ENCODE results near the gene MAK. TPM values are rescaled to one million over a fixed set of nuclear protein-coding genes. Genes with fewer than 3 reads are reported as not detected.

Gene MAK
- total RNA-seq, 1 experiment from 2014 or later, result 0.07 TPM

- TF ChIP-seq FOXP1 (CRISPR knock-in tag; IDR thresholded peaks at IDR 0.05; ENCODE audit: borderline replicate concordance) (no peak), CTCF (IDR thresholded peaks at IDR 0.05) (no peak), USF2 (CRISPR knock-in tag; IDR thresholded peaks at IDR 0.05) (no peak), AR (CRISPR knock-in tag; IDR thresholded peaks at IDR 0.05) (no peak), IRF1 (CRISPR knock-in tag; IDR thresholded peaks at IDR 0.05) (no peak), ZSCAN18 (CRISPR knock-in tag; IDR thresholded peaks at IDR 0.05) (no peak), ZNF263 (CRISPR knock-in tag; IDR thresholded peaks at IDR 0.05; ENCODE audit: low read depth) (no peak), E2F1 (CRISPR knock-in tag; IDR thresholded peaks at IDR 0.05) (no peak), PREB (CRISPR knock-in tag; IDR thresholded peaks at IDR 0.05; ENCODE audit: borderline replicate concordance) (no peak)
Measured at GRCh38 chr6:10763006-10763405, 75.3 kb downstream of the MAK start (continued).

GRCh38 chr6:10759884-10760329 lies 78.4 kb downstream of the MAK start:
- H3K4me1 Mint-ChIP-seq, result peaks cover 8% of the 10 kb centered on the region
- no peak for TF ChIP-seq CDX4 (CRISPR knock-in tag; IDR thresholded peaks at IDR 0.05; ENCODE audit: borderline replicate concordance)
- no peak for TF ChIP-seq GTF2I (CRISPR knock-in tag; conservative IDR thresholded peaks at IDR 0.05)
- no peak for TF ChIP-seq KAT7 (CRISPR knock-in tag; IDR thresholded peaks at IDR 0.05; ENCODE audit: borderline replicate concordance)
- TF ChIP-seq OVOL2 (CRISPR knock-in tag; IDR thresholded peaks at IDR 0.05; ENCODE audit: borderline replicate concordance), result no peak
- TF ChIP-seq CBFB (CRISPR knock-in tag; IDR thresholded peaks at IDR 0.05; ENCODE audit: low read depth), result no peak
- DNase-seq (ENCODE audit: low spot score) (no peak), ATAC-seq (no peak)
- H3K27ac Mint-ChIP-seq, result 0 out of 2 replicates have a peak overlapping the region, but pooled peaks have one; percentile 15
- H3K4me3 Mint-ChIP-seq, result no peak overlapping the region
- H3K9me3 Mint-ChIP-seq, result no peaks in the 10 kb centered on the region
- H3K36me3 Mint-ChIP-seq, result peaks cover 43% of the 10 kb centered on the region
- POLR2A ChIA-PET, result no interaction called here
- H3K27me3 Mint-ChIP-seq (ENCODE audit: low read depth), result no peaks in the 10 kb centered on the region
- CTCF ChIA-PET, result interaction anchor here (0.6 to 2.2 kb wide), 14 partner anchors 10 to 294 kb away, joined by 3 to 11 read pairs (median 4); partner anchors contain the start of genes MAK, PAK1IP1, SYCP2L and TMEM14B

Measured in WTC11 (cell line).